Endothelial cell of umbilical vein (primary cell): ENCODE measurements around the gene ABLIM2. TPM values are rescaled to one million over a fixed set of nuclear protein-coding genes. Genes with fewer than 3 reads are reported as not detected.

Experiments
- BruUV-seq: library from RNA; stranded (reverse); fragments of 400-500 nt; replicated peaks from 2 replicates; lab custom pipeline; 2021; lab: Mats Ljungman, UMichigan
- CTCF ChIA-PET: fragments of 300-600, 350-600 bp; sonication (Branson Sonifier 250); formaldehyde crosslinking; loops from one replicate; lab custom pipeline; 2021; ENCODE audit warnings: antibody characterized with exemption, inconsistent platforms; lab: Charles Lee
- POLR2A ChIA-PET: fragments of 300-600, 350-600 bp; sonication (Branson Sonifier 250); formaldehyde crosslinking; loops from one replicate; lab custom pipeline; 2021; ENCODE audit warnings: antibody characterized with exemption, inconsistent platforms; lab: Charles Lee
- DNase-seq: peaks from one replicate; pipeline ENCODE4 v3.0.0-alpha.2; 2011; ENCODE audit warnings: low read depth, low spot score
- FAIRE-seq: peaks from 2 replicates; lab custom pipeline; 2011; peaks lifted over from hg19 to GRCh38; lab: Jason Lieb, UNC
- H2AFZ ChIP-seq: 2 replicates; pipeline ENCODE4 v1.6.0; 2012; ENCODE audit warnings: low read depth, low read length, control low read depth, inconsistent platforms
- H3K27ac ChIP-seq: 2 replicates; pipeline ENCODE4 v1.5.1; 2011; ENCODE audit warnings: low read depth, mild to moderate bottlenecking, control low read depth, low read length, moderate library complexity; ENCODE audit not compliant: insufficient read depth
- H3K27me3 ChIP-seq, 2 experiments: 2 replicates each; pipeline versions ENCODE4 v1.6.0 to v1.6.1; 2011; ENCODE audit warnings: low read length in 2 of 2, mixed read lengths in 1 of 2; ENCODE audit not compliant: control insufficient read depth in 2 of 2, insufficient read depth in 2 of 2
- H3K36me3 ChIP-seq, 2 experiments: 2 replicates in 1 of 2; 3 replicates in 1 of 2; pipeline ENCODE4 v1.5.1; 2011; ENCODE audit warnings: low read length in 2 of 2, mild to moderate bottlenecking in 1 of 2, moderate library complexity in 1 of 2; ENCODE audit not compliant: control insufficient read depth in 2 of 2, insufficient read depth in 2 of 2; ENCODE audit errors: extremely low read depth in 1 of 2
- H3K4me1 ChIP-seq: 3 replicates; pipeline ENCODE4 v1.5.1; 2011; ENCODE audit warnings: mild to moderate bottlenecking, low read length; ENCODE audit not compliant: control insufficient read depth, insufficient read depth; ENCODE audit errors: extremely low read depth
- H3K4me2 ChIP-seq: 2 replicates; pipeline ENCODE4 v1.6.1; 2011; ENCODE audit warnings: low read length, control low read depth, mixed read lengths; ENCODE audit not compliant: insufficient read depth
- H3K4me3 ChIP-seq, 3 experiments: fragments of 200-600 bp in 1 of 3; sonication (generic), shearing (Covaris generic) in 1 of 3; replicated peaks in 1 of 3; 2 replicates each; pipeline ENCODE4 v1.5.1; 2011 to 2016; ENCODE audit warnings: control low read depth in 3 of 3, low read length in 3 of 3, mild to moderate bottlenecking in 2 of 3, inconsistent platforms in 1 of 3, low read depth in 1 of 3, moderate library complexity in 1 of 3; ENCODE audit not compliant: insufficient read depth in 1 of 3
- H3K79me2 ChIP-seq: 2 replicates; pipeline ENCODE4 v1.6.0; 2012; ENCODE audit warnings: low read length, inconsistent platforms; ENCODE audit not compliant: control insufficient read depth, insufficient read depth
- H3K9ac ChIP-seq: replicated peaks from 2 replicates; pipeline ENCODE3; 2011; ENCODE audit warnings: low read length, control low read depth; ENCODE audit not compliant: insufficient read depth; ENCODE audit errors: extremely low read depth
- H3K9me1 ChIP-seq: replicated peaks from 3 replicates; pipeline ENCODE4 v1.6.0; 2011; ENCODE audit warnings: mild to moderate bottlenecking, low read length; ENCODE audit not compliant: control insufficient read depth, insufficient read depth; ENCODE audit errors: extremely low read depth
- H3K9me3 ChIP-seq: replicated peaks from 2 replicates; pipeline ENCODE4 v1.5.1; 2012; ENCODE audit warnings: low read length, inconsistent platforms; ENCODE audit not compliant: control insufficient read depth, insufficient read depth
- H4K20me1 ChIP-seq: replicated peaks from 2 replicates; pipeline ENCODE3; 2011; ENCODE audit warnings: mild to moderate bottlenecking, low read length; ENCODE audit not compliant: control insufficient read depth, insufficient read depth; ENCODE audit errors: extremely low read depth
- EZH2 ChIP-seq: IDR thresholded peaks from 2 replicates; pipeline ENCODE4 v1.6.1; 2012; ENCODE audit warnings: borderline replicate concordance, low read depth, mild to moderate bottlenecking, moderate library complexity, low read length, inconsistent platforms; ENCODE audit not compliant: severe bottlenecking
- FOS ChIP-seq: IDR thresholded peaks from 2 replicates; pipeline ENCODE4 v1.6.1; 2011; ENCODE audit warnings: mild to moderate bottlenecking, low read length, moderate library complexity, borderline replicate concordance; ENCODE audit not compliant: insufficient read depth
- GATA2 ChIP-seq: IDR thresholded peaks from 2 replicates; pipeline ENCODE4 v1.7.0; 2011; ENCODE audit warnings: low read depth, mild to moderate bottlenecking, moderate library complexity, mixed read lengths, low read length; ENCODE audit not compliant: insufficient read length, insufficient read depth
- JUN ChIP-seq: IDR thresholded peaks from 2 replicates; pipeline ENCODE4 v1.6.1; 2011; ENCODE audit warnings: borderline replicate concordance, low read depth; ENCODE audit not compliant: insufficient read length, insufficient read depth
- MYC ChIP-seq: IDR thresholded peaks from one replicate; pipeline ENCODE4 v1.6.1; 2011; ENCODE audit warnings: mild to moderate bottlenecking, low read depth, low read length
- POLR2A ChIP-seq: IDR thresholded peaks from 2 replicates; pipeline ENCODE4 v1.6.1; 2012; ENCODE audit warnings: low read depth, mild to moderate bottlenecking, control low read depth, low read length
- POLR2AphosphoS5 ChIP-seq: IDR thresholded peaks from 2 replicates; pipeline ENCODE4 v1.6.1; 2012; ENCODE audit warnings: low read depth, mild to moderate bottlenecking, control low read depth, low read length, moderate library complexity; ENCODE audit not compliant: insufficient read depth
- dilution Hi-C: fragments of 300-500 bp; cut with MboI; formaldehyde crosslinking; loops from one replicate; pipeline ENCODE4 v1.15.0; 2019; ENCODE audit warnings: low sequenced_read_pairs; ENCODE audit not compliant: extremely low pct_ligation_motif_present
- intact Hi-C: fragments of 100-400 bp; cut with micrococcal nuclease; formaldehyde crosslinking; loops from one replicate; pipeline ENCODE4 v1.10.0; 2022
- polyA plus RNA-seq, 4 experiments: library from polyadenylated mRNA; depleted of rRNA in 3 of 4; stranded (reverse) in 3 of 4; unstranded in 1 of 4; fragments of >200 nt; gene quantifications; 2 replicates each; pipeline versions ENCODE4 v1.2.1 to v1.2.3, GENCODE V29; 2011 to 2012; ENCODE audit warnings: missing spikeins in 1 of 4
- total RNA-seq: library from RNA; stranded (reverse); gene quantifications from 2 replicates; pipeline ENCODE4 v1.2.3, GENCODE V29; 2021
- TF ChIP-seq, protein P1 (sequence below): IDR thresholded peaks from 2 replicates; pipeline ENCODE4 v1.6.1; 2011; ENCODE audit not compliant: insufficient read depth, insufficient read length
- TF ChIP-seq, protein P2 (sequence below), 2 donors: IDR thresholded peaks; 1 replicate in 1 of 2; 2 replicates in 1 of 2; pipeline ENCODE4 v1.5.1; 2011; ENCODE audit warnings: low read length in 2 of 2, mild to moderate bottlenecking in 2 of 2, moderate library complexity in 2 of 2, control low read depth in 1 of 2, inconsistent platforms in 1 of 2, low read depth in 1 of 2; ENCODE audit not compliant: insufficient read depth in 1 of 2; ENCODE audit errors: extremely low read depth in 1 of 2

ABLIM2 gene
- total and polyA plus RNA-seq, 2 donors (not counting 3 experiments of a cell fraction or from before 2014, with no cell fraction given), result 0.28 to 0.66 TPM

DNA sequence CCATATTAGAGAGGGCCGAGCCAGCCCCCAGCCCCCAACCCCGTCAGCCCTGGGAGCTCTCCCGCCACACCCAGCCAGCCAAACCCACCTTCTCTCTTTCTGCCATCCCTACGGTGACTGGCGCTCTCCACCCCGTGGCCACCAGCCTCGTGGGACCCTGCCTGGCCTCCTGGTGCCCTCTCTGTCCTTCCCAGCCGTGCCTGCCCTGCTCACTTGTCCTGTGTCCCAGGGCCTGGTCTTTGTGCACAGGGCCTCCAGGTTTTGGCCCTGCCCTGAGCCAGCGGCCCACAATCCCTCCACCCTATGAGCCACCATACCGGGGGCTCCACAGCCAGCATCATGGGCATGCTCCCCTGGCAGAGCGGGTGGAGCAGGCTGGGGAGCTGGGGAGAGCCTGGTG lies 77.4 kb downstream of the ABLIM2 start:
- Histone ChIP-seq H4K20me1 (no peaks in the 10 kb centered on the region), H3K36me3 (no peaks in the 10 kb centered on the region), H3K9me3 (no peaks in the 10 kb centered on the region), H3K9me1 (no peaks in the 10 kb centered on the region), H3K27ac (no peak overlapping the region), H3K9ac (no peak overlapping the region), H3K27me3 (peaks cover 0 to 5% of the 10 kb centered on the region in 2 experiments), H3K79me2 (no peaks in the 10 kb centered on the region), H2AFZ (no peak overlapping the region), H3K4me1 (peaks cover 7% of the 10 kb centered on the region), H3K4me3 (no peak overlapping the region), H3K4me2 (no peak overlapping the region)
- FAIRE-seq, result no peak
- ChIA-PET CTCF (no interaction called here), POLR2A (no interaction called here)
- intact Hi-C loops, result no loop called here
- no peak for TF ChIP-seq FOS
- TF ChIP-seq, protein P1, sequence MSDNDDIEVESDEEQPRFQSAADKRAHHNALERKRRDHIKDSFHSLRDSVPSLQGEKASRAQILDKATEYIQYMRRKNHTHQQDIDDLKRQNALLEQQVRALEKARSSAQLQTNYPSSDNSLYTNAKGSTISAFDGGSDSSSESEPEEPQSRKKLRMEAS, result no peak
- no peak for TF ChIP-seq MYC
- dilution Hi-C loops, result no loop called here
- DNase-seq, result no peak
- BruUV-seq, result no TSS peak

DNA sequence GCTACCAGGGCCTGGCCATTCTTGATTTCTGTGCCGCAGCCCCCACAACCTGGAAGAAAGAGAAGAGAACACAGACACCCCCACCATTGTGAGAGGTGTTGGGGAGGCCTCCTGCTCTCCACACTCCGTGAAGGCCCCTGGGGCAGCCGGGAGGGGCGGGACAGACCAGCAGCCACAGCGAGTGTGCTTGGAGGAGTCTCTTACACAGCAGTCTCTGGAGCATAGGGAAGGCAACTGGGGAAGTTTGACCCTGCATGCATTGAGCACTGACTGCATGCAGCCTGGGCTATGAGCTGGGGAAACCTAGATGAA lies 77.9 kb downstream of the ABLIM2 start:
- H3K36me3 ChIP-seq, result no peaks in the 10 kb centered on the region
- H3K9me1 ChIP-seq, result no peaks in the 10 kb centered on the region
- H3K9me3 ChIP-seq, result no peaks in the 10 kb centered on the region
- H4K20me1 ChIP-seq, result no peaks in the 10 kb centered on the region
- H3K4me3 ChIP-seq, result no peak overlapping the region
- H2AFZ ChIP-seq, result no peak overlapping the region
- peaks cover 7% of the 10 kb centered on the region for H3K4me1 ChIP-seq
- dilution Hi-C loops (no loop called here), intact Hi-C loops (no loop called here)
- H3K27me3 ChIP-seq, result peaks cover 0 to 5% of the 10 kb centered on the region in 2 experiments
- TF ChIP-seq POLR2AphosphoS5, result no peak
- no peak for TF ChIP-seq JUN
- TF ChIP-seq EZH2, result no peak
- TF ChIP-seq GATA2, result no peak
- TF ChIP-seq FOS, result no peak
- TF ChIP-seq MYC, result no peak
- TF ChIP-seq, protein P1, result no peak
- TF ChIP-seq, protein P2, sequence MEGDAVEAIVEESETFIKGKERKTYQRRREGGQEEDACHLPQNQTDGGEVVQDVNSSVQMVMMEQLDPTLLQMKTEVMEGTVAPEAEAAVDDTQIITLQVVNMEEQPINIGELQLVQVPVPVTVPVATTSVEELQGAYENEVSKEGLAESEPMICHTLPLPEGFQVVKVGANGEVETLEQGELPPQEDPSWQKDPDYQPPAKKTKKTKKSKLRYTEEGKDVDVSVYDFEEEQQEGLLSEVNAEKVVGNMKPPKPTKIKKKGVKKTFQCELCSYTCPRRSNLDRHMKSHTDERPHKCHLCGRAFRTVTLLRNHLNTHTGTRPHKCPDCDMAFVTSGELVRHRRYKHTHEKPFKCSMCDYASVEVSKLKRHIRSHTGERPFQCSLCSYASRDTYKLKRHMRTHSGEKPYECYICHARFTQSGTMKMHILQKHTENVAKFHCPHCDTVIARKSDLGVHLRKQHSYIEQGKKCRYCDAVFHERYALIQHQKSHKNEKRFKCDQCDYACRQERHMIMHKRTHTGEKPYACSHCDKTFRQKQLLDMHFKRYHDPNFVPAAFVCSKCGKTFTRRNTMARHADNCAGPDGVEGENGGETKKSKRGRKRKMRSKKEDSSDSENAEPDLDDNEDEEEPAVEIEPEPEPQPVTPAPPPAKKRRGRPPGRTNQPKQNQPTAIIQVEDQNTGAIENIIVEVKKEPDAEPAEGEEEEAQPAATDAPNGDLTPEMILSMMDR (IDR thresholded peaks at IDR 0.05; ENCODE audit: extremely low read depth in 1 of 2, insufficient read depth in 1 of 2, low read depth in 1 of 2, low read length in 2 of 2), result no peak
- no peak for TF ChIP-seq POLR2A
- no peak overlapping the region for H3K9ac ChIP-seq
- H3K79me2 ChIP-seq, result no peaks in the 10 kb centered on the region
- DNase-seq (no peak), FAIRE-seq (no peak)
- H3K27ac ChIP-seq, result no peak overlapping the region
- POLR2A ChIA-PET, result no interaction called here
- CTCF ChIA-PET, result no interaction called here
- no peak overlapping the region for H3K4me2 ChIP-seq
- no TSS peak for BruUV-seq
